Thymus (tissue), 11 donors: Measurements from ENCODE around the gene NCOA5. TPM values are rescaled to one million over a fixed set of nuclear protein-coding genes. Genes with fewer than 3 reads are reported as not detected.

Source experiments
- DNase-seq, 9 donors: peaks; one replicate each; pipeline ENCODE4 v3.0.0-alpha.2; 2013; ENCODE audit warnings: low spot score in 9 of 9, low read depth in 6 of 9, missing footprints in 1 of 9
- H3K27ac ChIP-seq, 2 donors: one replicate each; pipeline ENCODE4 v1.5.1; 2013; ENCODE audit warnings: control low read depth in 1 of 2, low read depth in 1 of 2, low read length in 1 of 2, mild to moderate bottlenecking in 1 of 2, moderate library complexity in 1 of 2
- H3K27me3 ChIP-seq, 2 donors: one replicate each; pipeline ENCODE4 v1.5.1; 2013; ENCODE audit warnings: low read length in 1 of 2; ENCODE audit not compliant: control insufficient read depth in 2 of 2, insufficient read depth in 1 of 2
- H3K36me3 ChIP-seq, 2 donors: one replicate each; pipeline ENCODE4 v1.5.1; 2013; ENCODE audit warnings: low read length in 1 of 2, mild to moderate bottlenecking in 1 of 2, moderate library complexity in 1 of 2; ENCODE audit not compliant: control insufficient read depth in 2 of 2, insufficient read depth in 2 of 2
- H3K4me1 ChIP-seq, 2 donors: one replicate each; pipeline ENCODE4 v1.5.1; 2013; ENCODE audit warnings: low read length in 2 of 2; ENCODE audit not compliant: control insufficient read depth in 2 of 2, insufficient read depth in 2 of 2
- H3K4me3 ChIP-seq, 2 donors: one replicate each; pipeline ENCODE4 v1.5.1; 2013; ENCODE audit warnings: low read length in 2 of 2, control low read depth in 1 of 2, mild to moderate bottlenecking in 1 of 2
- H3K9me3 ChIP-seq, 2 donors: one replicate each; pipeline ENCODE4 v1.5.1; 2013; ENCODE audit warnings: low read length in 1 of 2, mild to moderate bottlenecking in 1 of 2; ENCODE audit not compliant: control insufficient read depth in 2 of 2, insufficient read depth in 1 of 2
- WGBS: extraction: QIAGEN DNeasy Blood & Tissue Kit; methylation state at CpG from one replicate; pipeline ENCODE4 v1.1.7; 2013; 5-methylcytosine and 5-hydroxymethylcytosine counted together
- polyA plus RNA-seq: library from polyadenylated mRNA; stranded (reverse); fragments of 200-250 nt; gene quantifications from one replicate; pipeline ENCODE4 v1.2.3, GENCODE V29; 2013
- total RNA-seq: library from RNA; stranded (reverse); fragments of 120-200 nt; gene quantifications from one replicate; pipeline ENCODE4 v1.2.4, GENCODE V29; 2013
- donor health status: healthy.

Gene NCOA5
- total and polyA plus RNA-seq, 2 donors: 21.5 to 25.4 TPM

DNA sequence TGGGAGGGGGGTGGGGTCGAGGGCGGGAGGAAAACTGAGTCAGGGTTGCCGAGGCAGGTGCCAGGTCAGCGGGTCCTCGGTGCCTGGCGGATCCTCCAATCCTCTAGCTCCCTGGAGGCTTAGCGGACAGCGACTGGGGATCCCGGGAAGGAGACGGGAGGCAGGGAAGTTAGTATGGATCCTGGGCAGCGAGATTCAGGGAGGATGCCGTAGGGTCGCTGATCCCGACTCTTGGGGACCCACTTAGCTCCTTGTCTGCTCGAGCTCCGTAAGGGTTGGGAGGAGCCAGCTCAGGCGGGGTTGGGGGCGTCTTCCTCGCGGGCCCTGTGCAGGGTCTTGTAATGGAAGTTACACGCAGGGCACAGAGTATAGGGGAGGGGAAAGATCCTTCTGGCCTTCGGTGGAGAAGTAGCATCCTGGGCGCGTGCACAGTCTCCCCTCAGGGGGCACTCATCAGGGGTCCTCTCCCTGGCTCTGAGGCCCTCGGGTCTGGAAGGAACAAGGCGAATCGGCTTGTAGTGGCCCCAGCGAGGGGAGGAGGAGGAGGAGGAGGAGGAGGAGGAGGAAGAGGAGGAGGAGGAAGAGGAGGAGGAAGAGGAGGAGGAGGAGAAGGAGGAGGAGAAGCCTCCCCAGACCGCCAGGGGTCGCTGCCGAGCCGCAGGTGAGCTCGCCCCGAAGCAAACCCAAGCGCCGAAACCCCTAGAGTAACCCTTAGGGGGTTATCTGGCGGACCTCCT, 67.2 kb downstream of the NCOA5 start:
- H3K27me3 ChIP-seq: peaks cover 7 to 65% of the 10 kb centered on the region in 2 donors
- DNase-seq: peak in 4 of 9 donors; percentile 46 to 67 (median 58)

DNA sequence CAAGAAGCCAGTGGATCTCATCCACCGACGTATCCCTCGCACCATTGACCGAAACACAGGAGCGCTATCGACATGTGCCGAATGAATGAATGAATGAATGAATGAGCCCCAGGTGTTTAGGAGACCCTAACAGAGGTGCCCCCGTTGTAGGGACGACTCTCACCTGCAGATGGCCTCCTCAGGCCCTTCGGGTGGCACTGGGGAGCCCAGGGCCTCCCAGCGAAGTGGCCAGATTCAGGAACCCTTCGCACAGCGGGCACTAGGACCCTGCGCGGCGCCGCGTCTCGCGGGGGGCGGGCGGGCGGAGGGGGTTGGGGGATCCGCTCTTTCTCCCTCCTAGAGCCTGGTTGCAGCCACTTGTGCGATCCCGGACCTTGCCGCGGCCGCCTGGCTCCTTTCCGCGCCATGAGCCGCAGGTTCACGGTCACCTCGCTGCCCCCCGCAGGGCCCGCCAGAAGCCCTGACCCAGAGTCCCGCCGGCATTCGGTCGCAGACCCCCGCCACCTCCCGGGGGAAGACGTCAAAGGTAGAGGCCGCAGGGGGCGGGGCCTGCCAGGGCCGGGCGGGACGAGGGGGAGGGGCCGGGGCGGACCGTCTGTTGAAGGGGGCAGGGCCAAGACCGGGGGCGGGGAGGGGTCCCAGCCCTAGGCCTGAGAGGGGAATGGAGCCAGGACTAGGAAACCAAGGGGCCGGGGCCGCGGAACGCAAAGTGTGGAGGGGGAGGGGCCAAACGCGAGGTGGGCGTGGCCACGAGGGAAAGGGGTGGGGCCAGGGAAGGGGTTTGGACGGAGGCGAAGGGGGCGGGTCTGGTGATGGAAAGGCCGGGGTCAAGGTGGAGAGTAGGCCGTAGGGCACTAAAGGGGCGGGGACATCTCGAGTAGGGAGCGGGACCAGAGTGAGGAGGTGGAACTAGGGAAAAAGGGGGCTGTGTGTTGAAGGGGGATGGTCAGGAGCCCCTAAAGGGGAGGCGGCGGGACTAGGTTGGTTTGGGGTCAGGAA, 68.1 kb downstream of the NCOA5 start:
- WGBS: 8% methylated on average over 71 of the region's 71 CpGs
- no peak overlapping the region for H3K27ac ChIP-seq
- peak in 2 of 9 donors; percentile 50 to 57 for DNase-seq
- peaks cover 0 to 6% of the 10 kb centered on the region in 2 donors for H3K4me1 ChIP-seq
- H3K27me3 ChIP-seq: peaks cover 3 to 57% of the 10 kb centered on the region in 2 donors
- no peaks in the 10 kb centered on the region for H3K36me3 ChIP-seq
- no peaks in the 10 kb centered on the region for H3K9me3 ChIP-seq
- H3K4me3 ChIP-seq: peak overlapping the region; percentile 43 to 60

More for the DNA sequence above, 67.2 kb downstream of the NCOA5 start:
- H3K4me1 ChIP-seq: peaks cover 0 to 6% of the 10 kb centered on the region in 2 donors
- 2% methylated on average over 36 of the region's 37 CpGs for WGBS
- H3K27ac ChIP-seq: no peak overlapping the region
- no peaks in the 10 kb centered on the region for H3K9me3 ChIP-seq
- no peak overlapping the region for H3K4me3 ChIP-seq
- H3K36me3 ChIP-seq: no peaks in the 10 kb centered on the region

DNA sequence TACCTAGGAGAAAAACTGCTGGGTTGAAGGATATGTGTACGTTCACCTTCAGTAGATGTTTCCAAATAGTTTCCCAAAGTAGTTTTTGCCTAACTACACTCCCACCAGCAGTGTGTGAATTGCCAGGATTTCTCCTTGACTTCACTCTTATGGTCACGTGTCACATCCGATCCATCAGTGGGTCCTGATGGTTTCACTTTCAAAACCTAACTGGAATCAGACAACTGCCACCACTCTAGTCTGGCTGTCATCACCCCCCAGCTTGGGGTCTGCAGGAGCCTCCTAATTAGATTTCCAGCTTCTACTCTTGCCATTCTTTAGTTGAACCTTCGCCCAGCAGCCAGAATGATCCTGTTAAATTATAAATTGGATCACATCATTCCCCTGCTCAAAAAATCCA, 69.2 kb downstream of the NCOA5 start:
- Histone ChIP-seq H3K27ac (no peak overlapping the region), H3K9me3 (no peaks in the 10 kb centered on the region), H3K4me1 (peaks cover 0 to 6% of the 10 kb centered on the region in 2 donors), H3K4me3 (no peak overlapping the region), H3K27me3 (peaks cover 3 to 55% of the 10 kb centered on the region in 2 donors), H3K36me3 (no peaks in the 10 kb centered on the region)
- WGBS: 65% methylated on average over 4 of the region's 4 CpGs
- no peak for DNase-seq

DNA sequence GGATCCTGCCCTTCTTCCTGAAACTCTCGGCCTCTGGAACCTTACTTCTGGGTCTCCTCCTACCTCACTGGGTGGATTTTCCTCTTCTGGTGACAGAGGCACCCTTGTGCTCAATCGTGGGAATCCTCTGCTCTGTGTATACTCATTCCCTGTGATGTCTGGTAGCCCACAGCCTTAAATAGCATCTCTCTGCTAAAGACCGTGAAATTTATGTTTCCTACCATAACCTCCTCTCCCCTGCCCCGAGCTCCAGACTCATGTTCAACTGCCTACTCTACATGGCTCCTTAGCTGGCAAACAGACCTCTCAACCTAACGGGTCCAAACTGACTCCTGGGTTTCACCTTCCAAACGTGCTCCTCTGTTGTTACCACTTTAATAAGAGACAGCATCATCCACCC, 71.2 kb downstream of the NCOA5 start:
- Histone ChIP-seq H3K36me3 (no peaks in the 10 kb centered on the region), H3K9me3 (no peaks in the 10 kb centered on the region), H3K27ac (no peak overlapping the region), H3K4me1 (peaks cover 0 to 14% of the 10 kb centered on the region in 2 donors), H3K4me3 (no peak overlapping the region), H3K27me3 (peaks cover 8 to 57% of the 10 kb centered on the region in 2 donors)
- no peak for DNase-seq
- 72% methylated on average over 6 of the region's 6 CpGs for WGBS

DNA sequence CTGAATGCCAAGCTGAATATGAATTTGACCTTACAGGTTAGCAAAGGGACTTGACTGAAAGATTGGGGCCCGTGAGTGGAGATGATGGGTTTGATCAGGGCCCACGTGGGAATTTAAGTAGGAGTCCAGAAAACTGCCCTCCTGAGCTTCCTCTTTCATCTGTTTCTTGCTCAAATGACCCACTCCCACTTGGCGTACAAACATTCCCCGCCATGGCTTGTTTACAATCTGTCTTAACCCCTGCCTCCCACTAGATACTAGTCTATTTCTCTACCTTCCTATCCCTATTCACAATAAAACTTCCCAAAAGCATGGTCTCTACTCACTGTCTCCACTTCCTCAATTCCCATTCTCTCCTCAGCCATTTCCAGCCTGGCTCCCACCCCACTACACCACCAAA, 71.7 kb downstream of the NCOA5 start:
- peaks cover 12 to 57% of the 10 kb centered on the region in 2 donors for H3K27me3 ChIP-seq
- no peak overlapping the region for H3K27ac ChIP-seq
- no peak overlapping the region for H3K4me3 ChIP-seq
- H3K36me3 ChIP-seq: no peaks in the 10 kb centered on the region
- 93% methylated on average over 4 of the region's 4 CpGs for WGBS
- peaks cover 0 to 3% of the 10 kb centered on the region in 2 donors for H3K9me3 ChIP-seq
- DNase-seq: no peak
- peaks cover 0 to 17% of the 10 kb centered on the region in 2 donors for H3K4me1 ChIP-seq

DNA sequence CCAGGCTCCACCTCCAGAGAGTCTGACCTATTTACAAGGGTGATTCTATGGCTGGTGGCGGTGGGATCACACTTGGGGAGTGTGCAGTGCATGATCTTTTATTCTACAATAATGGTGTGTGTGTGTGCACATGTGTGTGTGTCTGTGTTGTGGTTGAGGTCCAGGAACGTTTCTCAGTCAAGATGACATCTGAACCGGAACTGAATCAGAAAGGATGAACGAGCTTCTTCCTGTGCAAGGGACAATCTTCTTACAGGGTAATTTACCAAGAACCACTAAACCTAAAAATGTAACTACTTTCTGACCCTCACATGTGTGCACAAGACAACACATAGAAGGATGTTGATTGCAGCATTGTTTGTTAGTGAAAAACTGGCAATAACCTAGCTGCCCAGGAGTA, 72.5 kb downstream of the NCOA5 start:
- H3K9me3 ChIP-seq: peaks cover 0 to 3% of the 10 kb centered on the region in 2 donors
- H3K4me1 ChIP-seq: peaks cover 0 to 17% of the 10 kb centered on the region in 2 donors
- peaks cover 20 to 58% of the 10 kb centered on the region in 2 donors for H3K27me3 ChIP-seq
- no peaks in the 10 kb centered on the region for H3K36me3 ChIP-seq
- no peak overlapping the region for H3K4me3 ChIP-seq
- DNase-seq: no peak
- H3K27ac ChIP-seq: no peak overlapping the region
- WGBS: 65% methylated on average over 4 of the region's 4 CpGs

DNA sequence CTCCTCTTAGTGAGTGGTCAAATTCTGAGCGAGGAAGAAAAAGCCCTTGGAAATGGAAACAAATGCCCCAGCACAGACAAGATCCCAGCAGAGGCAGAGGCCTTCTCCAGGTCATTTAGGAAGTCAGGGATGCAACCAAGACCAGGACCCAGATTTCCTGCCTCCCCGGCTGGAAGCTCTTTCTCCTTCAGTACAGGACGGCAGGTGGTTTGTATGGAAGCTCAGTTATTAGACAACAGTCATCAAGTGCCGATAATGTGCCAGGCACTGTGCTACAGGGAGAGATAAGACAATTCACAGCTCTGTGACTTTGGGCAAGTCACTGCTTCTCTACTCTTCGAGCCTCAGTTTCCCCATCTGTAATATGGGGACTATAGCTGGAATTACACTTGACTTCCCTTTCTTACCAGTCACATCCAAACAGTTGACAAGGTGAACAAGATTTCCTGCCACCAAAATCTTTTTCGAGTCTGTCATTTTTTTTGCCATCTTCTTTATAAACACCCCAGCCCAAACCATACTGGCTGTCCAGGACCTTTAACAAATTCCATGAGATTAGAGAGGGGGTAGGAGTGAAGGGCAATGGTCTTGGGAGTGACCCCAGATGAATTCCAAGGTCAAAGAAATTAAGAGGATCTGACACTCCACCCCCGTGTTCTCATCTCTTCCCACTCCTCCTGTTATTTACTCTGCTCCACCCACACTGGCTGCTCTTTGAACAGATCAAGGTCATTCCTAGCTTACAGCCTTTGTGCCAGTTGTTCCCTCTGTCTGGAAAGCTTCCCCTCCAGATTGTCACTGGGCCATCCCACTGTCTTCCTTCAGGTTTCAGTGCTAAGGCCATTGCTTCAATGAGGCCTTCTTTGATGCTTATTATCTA, 75.0 kb downstream of the NCOA5 start:
- 79% methylated on average over 7 of the region's 7 CpGs for WGBS
- peaks cover 1 to 14% of the 10 kb centered on the region in 2 donors for H3K9me3 ChIP-seq
- DNase-seq: no peak
- H3K27me3 ChIP-seq: peaks cover 40 to 65% of the 10 kb centered on the region in 2 donors
- no peak overlapping the region for H3K27ac ChIP-seq
- no peaks in the 10 kb centered on the region for H3K36me3 ChIP-seq
- H3K4me1 ChIP-seq: peaks cover 0 to 16% of the 10 kb centered on the region in 2 donors
- no peak overlapping the region for H3K4me3 ChIP-seq

DNA sequence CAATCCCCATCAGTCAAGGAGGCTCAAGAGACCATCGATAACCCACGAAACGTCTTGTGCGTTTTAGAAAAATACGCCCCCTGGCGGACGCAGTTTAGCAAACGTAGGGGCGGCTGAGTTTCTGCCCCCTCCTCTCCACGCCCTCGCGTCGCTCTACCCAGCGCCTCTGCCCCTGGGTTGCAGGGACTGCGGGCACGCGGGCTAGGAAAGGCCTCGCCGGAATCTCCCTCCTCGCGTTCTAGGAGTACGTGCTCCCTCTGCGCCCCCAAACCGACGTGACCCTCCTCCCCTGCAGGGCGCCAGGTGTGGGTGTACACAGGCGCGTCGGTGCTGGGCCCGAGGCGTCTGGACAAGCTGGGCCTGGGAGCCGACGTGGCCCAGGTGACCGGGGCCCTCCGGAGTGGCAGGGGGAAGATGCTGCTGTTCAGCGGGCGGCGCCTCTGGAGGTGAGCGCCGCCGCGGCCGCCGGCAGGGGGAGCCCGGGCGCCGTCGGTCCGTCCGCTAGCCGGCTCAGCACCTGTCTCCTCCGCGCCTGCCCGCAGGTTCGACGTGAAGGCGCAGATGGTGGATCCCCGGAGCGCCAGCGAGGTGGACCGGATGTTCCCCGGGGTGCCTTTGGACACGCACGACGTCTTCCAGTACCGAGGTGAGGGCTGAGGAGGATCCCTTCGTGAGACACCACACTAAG, 75.8 kb downstream of the NCOA5 start:
- WGBS: 2% methylated on average over 67 of the region's 67 CpGs
- Histone ChIP-seq H3K9me3 (peaks cover 1 to 14% of the 10 kb centered on the region in 2 donors), H3K27me3 (peaks cover 47 to 71% of the 10 kb centered on the region in 2 donors), H3K4me3 (no peak overlapping the region), H3K27ac (no peak overlapping the region), H3K4me1 (peaks cover 0 to 16% of the 10 kb centered on the region in 2 donors), H3K36me3 (no peaks in the 10 kb centered on the region)
- peak in 4 of 9 donors; percentile 47 to 71 (median 60) for DNase-seq
